NCI-H2171 treated with DMSO at 0.1 percent for 48 hours (cell line): ENCODE data around the gene AXDND1.
"Not testable (repeated sequence)": the region's sequence is repeated elsewhere in the genome, so short reads cannot be mapped to it uniquely, and the experiment has no call there.

Experiments
- DNase-seq: peaks from one replicate; lab custom pipeline; 2025; lab: John Stamatoyannopoulos, UW

Gene AXDND1

DNA sequence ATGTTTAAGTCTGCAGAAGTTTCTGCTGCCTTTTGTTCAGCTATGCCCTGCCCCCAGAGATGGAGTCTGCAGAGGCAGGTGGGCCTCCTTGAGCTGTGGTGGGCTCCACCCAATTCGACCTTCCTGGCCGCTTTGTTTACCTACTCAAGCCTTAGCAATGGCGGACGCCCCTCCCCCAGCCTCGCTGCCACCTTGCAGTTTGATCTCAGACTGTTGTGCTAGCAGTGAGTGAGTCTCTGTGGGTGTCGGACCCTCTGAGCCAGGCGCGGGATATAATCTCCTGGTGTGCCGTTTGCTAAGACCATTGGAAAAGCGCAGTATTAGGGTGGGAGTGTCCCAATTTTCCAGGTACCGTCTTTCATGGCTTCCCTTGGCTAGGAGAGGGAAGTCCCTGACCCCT, 99.9 kb downstream of the AXDND1 start:
- DNase-seq = not testable (repeated sequence)

DNA sequence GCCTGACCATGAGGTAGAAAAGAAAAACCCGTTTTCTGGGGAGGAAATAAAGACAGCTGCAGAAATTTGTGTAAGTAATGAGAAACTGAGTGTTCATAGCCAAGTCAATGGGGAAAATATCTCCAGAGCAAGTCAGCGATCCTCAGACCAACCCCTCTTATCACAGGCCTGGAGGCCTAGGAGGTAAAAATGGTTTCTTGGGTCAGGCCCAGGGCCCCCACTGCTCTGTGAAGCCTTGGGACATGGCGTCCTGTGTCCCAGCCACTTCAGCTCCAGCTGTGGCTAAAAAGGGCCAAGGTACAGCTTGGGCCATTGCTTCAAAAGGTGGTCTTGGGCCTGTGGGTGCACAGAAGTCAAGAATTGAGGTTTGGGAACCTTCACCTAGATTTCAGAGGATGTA, 108.9 kb downstream of the AXDND1 start:
- no peak for DNase-seq

DNA sequence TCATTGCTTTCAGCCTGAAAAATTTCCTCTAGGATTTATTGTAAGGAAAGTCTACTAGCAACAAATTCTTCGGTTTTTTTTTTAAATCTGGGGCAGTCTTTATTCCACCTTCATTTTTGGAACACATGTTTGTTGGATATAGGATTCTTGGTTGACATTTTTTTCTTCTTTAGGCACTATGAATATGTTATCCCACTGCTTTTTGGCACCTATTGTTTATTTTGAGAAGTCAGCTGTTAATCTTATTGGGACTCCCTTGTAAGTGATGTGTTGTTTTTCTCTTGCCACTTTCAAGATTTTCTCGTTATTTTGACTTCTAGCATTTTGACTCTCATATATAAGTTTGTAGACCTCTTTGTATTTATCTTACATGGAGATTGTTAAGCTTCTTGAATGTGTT, 110.7 kb downstream of the AXDND1 start:
- no peak for DNase-seq

DNA sequence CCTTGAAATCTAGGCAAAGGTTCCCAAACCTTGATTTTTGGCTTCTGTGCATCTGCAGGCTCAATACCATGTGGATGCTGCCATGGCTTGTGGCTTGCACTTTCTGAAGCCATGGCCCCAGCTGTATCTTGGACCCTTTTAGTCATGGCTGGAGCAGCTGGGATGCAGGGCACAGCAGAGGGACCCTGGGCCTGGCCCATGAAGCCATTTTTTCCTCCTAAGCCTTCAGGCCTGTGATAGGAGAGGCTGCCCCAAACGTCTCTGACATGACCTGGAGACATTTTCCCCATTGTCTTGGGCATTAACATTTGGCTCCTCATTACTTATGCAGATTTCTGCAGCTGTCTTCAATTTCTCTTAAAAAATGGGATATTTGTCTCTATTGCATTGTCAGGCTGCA, 112.6 kb downstream of the AXDND1 start:
- no peak for DNase-seq

DNA sequence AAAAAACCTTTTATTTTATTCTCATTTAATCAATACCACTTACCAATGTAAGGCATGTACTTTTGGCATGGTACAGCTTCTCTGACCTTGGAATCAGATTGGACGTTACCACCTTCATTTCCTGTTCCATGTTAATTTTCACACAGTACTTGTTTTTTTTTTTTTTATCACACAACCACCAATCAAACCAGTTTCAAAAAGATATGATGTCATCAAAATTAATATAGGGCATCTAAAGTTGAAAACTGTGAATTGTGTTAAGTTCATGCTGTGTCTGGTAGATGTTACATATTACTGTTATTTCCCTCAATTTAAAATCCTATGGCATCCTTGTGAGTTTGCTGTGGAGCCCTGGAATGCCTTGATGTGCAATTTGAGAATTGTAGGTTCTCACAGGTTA, 124.8 kb downstream of the AXDND1 start:
- no peak for DNase-seq

DNA sequence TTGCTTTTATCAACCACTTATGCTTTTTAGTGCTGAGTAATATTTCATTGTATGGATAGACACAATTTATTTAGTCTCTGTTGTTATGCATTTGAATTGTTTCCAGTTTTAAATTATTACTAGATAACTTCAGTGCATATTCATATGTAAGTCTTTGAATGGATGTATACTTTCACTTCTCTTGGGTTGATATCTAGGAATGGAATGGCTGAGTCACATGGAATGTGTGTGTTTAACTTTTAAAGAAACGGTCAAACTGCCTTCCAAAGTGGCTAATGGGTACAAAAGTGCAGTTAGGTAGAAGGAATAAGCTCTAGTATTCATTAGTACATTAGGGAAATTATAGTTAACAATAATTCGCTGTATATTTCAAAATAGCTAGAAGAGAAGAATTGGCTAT, 127.6 kb downstream of the AXDND1 start:
- no peak for DNase-seq

DNA sequence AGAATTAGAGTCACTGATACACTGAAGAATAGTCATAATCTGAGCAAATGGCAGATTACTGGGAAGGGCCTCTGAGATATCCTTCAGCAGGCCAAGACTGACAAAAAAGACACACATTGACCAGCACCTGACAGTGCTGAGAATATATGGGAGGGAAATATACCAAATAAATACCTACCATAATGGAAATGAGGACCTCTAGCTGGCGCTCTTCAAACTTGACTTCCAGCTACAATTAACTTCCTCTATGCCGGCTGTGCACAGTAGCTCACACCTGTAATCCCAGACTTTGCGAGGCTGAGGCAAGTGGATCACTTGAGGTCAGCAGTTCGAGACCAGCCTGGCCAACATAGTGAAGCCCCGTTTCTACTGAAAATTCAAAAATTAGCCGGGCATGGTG, 140.4 kb downstream of the AXDND1 start:
- DNase-seq = no peak

DNA sequence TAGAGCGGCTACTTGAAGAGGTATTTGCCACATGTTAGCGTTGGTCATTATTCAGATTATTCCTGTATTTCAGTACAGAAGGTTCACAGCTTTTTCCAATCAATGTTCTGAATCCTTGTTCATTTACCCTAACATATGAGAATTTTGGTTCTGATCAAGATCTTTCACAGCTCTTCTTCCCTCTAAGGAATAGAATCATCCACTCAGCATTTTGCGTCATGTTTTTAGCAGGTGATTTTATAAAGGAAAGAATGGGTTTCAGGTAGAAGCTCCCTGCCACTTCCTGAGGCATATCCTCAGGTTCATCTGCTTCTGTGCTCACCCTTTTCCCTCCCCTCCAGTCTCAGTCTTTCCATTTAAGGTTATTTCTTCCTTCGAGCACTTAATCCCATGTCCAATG, 143.6 kb downstream of the AXDND1 start:
- DNase-seq = no peak

DNA sequence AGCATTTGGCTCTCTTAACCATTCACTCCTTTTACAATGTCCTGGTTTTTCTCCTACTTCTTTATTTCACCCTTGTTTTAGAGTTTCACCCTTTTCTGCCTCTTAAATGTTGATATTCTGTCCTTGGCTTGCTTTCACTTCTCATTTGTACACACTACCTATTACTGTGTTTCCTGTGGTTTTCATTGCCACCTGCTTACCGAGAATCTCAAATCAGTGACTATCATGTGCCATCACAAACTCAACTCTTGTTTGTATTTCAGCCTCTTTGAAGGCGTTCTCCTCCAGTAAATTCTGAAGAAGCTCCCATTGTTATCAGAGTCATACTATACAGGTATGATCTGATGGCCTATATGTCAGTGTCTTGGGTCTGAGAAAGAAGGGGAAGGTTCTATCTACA, 144.3 kb downstream of the AXDND1 start:
- DNase-seq = no peak

DNA sequence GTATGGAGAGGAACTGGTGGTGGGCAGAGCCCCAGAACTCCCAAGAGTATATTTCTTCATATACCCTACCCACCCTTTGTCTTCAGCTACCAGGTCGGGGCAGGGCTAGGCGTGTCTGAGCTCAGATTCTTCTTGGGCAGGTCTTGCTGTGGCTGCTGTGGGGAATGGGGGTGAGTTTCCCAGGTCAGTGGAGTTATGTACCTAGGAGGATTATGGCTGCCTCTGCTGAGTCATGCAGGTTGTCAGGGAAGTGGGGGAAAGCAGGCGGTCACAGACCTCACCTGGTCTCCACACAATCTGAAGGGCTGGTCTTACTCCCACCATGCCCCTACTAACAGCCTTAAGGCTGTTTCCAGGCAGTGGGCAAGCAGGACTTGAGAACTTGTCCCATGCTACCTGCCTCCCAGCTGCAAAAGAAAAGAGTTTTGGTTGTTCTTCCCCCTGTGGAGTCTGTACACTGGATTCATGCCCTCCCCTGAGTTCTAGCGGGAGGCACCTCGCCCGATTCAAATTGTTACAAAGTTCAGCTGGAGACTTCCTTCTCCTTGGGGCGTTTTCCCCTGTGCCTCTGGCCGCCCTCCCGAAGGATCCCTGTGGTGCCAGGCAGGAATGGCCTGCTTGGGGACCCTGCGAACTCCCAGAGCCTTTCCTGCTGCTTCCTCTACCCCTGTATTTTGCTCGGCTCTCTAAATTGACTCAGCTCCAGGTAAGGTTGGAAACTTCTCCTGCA, 151.4 kb downstream of the AXDND1 start:
- no peak for DNase-seq

DNA sequence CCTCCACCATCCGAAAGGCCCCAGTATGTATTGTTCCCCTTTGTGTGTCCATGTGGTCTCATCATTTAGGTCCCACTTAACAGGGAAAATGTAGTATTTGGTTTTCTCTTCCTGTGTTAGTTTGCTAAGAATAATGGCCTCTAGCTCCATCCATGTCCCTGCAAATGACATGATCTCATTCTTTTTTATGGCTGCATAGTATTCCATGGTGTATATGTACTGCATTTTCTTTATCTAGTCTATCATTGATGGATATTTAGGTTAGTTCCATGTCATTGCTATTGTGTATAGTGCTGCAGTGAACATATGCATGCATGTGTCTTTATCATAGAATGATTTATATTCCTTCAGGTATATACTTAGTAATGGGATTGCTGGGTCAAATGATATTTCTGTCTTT, 152.8 kb downstream of the AXDND1 start:
- not testable (repeated sequence) for DNase-seq

DNA sequence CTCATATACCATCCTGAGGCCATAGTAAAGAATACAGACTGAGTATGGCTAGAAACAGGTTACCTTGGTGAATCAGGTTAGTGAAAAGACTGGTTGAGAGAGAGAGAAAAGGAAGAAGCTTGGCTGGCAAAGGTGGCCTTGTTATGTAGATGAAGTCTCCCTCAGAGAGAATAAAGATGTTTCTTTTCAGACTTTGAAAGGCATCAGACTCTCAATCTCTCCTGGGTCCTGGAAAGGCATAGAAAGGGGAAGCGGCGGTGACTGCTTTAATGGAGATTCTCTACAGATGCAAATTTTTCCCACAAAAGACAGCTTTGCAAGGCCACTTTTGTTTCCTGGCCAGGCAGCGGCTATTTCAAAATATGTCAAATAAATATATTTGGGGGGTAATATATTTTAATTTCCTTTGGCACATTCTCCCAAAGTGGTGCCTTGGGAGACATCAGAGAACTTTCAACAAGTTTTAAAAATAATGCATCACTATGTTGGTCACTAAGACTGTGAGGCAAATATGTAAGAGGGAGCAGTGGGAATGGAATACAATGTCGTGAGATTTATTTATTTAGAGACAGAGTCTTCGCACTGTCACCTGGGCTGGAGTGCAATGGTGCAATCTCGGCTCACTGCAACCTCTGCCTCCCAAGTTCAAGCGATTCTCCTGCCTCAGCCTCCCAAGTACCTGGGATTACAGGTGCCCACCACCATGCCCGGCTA, 163.9 kb downstream of the AXDND1 start:
- no peak for DNase-seq

DNA sequence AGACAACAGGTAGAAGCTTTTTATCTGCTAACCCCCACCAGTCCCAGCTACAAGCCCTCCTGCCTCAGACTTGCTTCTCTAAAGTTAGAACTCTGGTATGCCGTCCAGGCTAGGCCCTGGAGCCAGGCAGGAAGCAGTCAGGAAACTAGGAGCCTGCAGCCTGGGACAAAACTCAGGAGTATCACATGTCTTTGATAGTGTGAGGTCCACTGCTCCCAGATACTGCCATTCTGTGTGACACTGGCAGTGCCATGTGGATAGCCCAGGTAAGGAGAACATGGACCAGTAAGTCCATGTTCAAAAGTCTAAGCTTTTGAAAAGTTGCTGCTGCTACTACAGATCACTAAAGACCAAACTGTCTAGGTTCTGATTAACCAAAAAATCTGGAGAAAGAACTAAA, 164.6 kb downstream of the AXDND1 start:
- DNase-seq = no peak

DNA sequence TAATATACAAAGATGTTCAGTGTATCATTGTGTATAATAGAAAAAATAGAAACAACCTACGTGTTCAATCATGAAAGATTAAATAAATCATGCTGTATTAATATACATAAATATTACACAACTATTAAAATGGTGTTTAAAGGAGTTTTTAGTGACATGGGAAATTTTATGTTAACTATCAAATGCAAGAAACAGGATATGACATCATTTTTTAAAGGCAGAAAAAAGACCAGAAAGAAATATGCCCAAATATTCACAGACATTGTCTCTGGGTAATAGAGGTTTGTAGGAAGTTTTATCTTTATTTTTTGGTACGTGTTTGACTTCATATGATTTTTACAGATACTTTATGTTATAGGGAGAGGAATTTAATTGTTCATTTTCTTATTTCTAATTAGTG, 176.0 kb downstream of the AXDND1 start:
- DNase-seq = no peak

DNA sequence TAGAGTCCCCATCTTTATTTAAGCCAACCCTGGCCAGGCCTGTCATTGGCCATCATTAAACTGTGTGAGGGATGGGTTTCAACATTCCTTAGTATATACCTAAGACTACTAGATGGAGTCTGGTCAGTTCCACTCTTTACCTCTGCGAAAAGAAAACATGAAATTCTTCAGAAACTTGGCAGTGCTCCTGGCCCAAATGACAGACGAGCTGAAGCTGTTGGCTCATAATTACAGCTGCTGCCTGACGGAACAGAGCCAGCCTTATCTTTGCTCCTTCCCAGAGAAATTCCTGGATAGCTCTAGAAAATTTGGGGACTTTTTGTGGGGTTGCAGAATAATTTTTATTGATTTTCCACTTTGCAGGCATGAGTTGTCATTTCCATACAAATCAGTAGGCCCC, 179.6 kb downstream of the AXDND1 start:
- DNase-seq = no peak

DNA sequence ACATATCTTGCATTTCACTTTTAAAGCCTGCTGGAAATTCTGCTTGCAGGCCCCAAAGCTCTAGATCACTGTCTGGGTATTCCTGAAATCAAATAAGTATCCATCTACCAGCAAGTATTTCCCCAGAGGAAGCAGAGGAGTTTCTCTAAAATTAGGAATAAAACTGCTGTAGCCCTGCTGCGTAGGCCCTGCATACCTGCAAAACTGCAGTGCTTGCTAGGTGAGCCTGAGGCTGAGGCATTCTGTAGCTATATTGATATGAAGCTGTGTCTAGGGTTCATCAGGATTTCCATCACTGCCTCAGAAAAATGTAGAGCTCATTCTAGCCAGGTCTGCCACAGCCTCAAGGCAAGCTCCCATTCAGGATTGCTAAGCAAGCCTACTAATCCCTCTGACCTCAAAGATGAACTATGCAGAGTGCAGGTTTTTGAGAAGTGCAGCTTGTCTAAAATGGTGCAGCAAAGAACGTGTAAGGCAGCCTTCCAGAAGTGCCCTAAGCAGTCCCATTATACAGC, 181.3 kb downstream of the AXDND1 start:
- no peak for DNase-seq

DNA sequence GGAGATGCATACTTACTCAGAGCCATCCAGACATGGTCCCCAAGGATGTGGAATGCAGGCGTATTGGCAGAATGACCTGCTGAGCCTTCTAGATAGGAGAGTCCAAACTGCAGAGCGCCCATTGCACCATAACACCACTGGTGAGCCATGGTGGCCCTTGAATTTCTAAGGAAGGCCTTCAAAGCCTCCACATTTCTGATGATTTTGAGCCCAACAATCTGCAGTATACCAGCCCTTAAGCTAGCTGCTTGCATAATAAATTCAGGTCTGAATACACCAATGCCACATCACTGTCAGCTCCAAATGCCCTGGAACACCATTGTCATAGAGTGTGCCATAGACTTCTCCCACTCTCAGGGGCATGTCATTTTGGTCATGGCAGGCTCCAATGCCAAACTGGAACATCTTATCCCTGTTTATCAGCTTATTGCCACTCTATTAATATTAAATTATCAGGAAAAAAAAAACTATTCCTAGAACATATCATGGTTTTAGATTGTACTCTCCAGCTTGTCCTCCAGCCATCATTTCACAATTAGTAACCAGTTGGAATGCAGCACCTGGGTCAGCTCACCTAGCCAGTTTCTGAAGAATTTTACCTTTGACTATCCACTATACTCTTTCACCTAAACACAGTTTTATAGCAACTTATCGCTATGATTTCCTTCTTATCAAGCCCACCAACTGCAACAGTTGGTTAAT, 183.0 kb downstream of the AXDND1 start:
- DNase-seq = no peak

DNA sequence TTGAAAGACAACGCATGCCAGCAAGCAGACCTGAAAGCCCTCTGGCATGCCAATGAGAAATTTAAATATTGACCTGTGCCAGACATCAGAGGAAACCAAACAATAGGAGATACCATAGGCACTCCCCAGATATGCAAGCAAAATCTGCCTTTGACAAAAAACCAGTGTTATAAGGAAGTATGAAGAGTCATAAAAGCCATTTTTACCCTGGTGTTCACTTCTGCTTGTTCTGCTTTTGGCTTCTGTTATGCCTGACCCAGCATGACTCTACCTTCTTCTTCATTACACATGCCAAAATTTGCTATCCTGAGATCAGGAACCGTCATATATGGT, 183.6 kb downstream of the AXDND1 start:
- DNase-seq = no peak

DNA sequence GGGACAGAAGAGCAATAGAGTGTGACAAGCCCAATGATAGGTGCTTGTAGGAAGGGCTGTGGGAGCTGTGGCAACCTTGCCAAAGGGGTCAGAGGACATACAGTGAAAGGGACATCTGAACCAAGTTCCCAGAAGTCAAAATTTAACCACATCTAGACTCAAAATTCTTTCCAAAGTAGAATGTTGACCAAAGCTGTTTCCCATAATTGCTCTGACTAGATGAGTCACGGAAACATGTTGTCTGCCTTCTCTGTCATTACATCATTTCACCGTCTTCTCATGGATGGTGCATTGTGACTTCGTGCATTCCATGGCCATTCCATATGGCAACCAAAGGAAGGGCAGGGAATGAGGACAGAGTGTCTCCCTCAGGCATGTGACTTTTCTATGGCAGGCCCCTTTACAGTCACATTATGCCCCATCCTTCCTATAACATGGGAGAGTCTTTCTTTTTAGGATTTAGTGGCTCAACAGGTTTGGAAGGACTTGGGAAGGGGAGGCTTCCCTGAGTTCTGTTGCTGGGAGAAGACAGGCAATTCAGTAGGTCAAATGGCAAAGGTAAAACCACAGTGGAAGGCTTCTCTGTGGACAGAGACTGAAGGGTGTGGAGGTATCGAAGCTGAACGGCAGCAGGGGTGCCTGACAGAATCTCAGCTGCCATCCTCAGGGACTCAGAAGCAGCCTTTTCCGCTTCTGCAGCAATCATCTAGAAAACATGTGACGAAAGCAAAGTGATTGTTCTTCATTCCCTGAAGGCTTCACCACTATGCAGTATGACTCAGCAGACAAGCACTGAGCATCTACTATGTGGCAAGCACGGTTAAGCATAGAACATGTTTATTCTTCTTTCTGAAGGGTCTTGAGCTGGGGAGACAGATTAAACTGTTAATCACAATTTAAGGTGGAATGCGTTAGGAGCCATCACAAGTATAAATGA, 185.2 kb downstream of the AXDND1 start:
- no peak for DNase-seq

DNA sequence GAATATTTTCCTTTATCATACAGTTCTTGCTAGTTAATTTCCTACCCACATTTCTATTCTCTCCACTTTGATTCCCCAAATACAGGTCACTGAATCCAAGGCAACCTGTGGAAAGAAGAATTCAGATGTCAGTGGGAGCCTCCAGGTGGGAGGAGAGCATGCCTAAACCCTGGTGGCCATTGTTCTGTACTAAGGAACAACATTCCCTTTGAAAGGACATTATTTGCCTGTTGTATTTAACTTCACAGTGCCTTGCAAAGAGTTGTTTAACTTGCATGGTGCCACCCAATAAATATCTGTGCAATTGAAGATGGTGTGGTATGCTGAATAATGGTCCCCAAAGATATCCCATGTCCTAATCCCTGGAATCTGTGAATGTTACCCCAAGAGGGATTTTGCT, 188.7 kb downstream of the AXDND1 start:
- DNase-seq = no peak

DNA sequence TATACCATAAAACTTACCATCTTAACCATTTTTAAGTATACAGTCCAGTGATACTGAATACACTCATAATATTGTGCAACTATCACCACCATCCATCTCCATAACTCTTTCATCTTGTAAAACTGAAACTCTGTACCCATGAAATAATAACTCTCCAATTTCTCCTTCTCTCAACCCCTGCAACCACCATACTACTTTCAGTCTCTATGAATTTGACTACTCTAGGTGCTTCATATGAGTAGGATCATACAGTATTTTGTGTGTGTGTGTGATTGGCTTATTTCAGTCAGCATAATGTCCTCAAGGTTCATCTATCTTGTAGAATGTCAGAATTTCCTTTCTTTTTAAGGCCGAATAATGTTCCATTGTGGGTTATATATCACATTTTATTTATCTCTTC, 192.3 kb downstream of the AXDND1 start:
- no peak for DNase-seq
